ENCODE measurements around the gene NOL4L. TPM values are rescaled to one million over a fixed set of nuclear protein-coding genes. Genes with fewer than 3 reads are reported as not detected.

Gene NOL4L
- total and polyA plus RNA-seq, 4 donors, result 7.9 to 20.6 (median 12.2) TPM

GRCh38 chr20:32448306-32449056 lies 136.7 kb downstream of the NOL4L start:
- TF ChIP-seq CTCF (IDR thresholded peaks at IDR 0.05; ENCODE audit: control extremely low read depth, extremely low read depth), result no peak
- peak in 1 of 3 donors; percentile 14 for DNase-seq
- H3K36me3 ChIP-seq (ENCODE audit: control insufficient read depth in 4 of 4, insufficient read depth in 4 of 4, low read length in 4 of 4), result peaks cover 0 to 63% (median 21%) of the 10 kb centered on the region in 4 donors
- peak overlapping the region in 1 of 2 donors; percentile 23 for H3K27ac ChIP-seq (ENCODE audit: low read depth in 1 of 2, low read length in 1 of 2)
- H3K27me3 ChIP-seq (ENCODE audit: control insufficient read depth in 3 of 3, insufficient read depth in 3 of 3, low read length in 2 of 3), result no peaks in the 10 kb centered on the region
- no peaks in the 10 kb centered on the region for H3K9me3 ChIP-seq (ENCODE audit: control insufficient read depth in 4 of 4, insufficient read depth in 3 of 4, low read length in 3 of 4)
- H3K4me3 ChIP-seq, result no peak overlapping the region
- peaks cover 0 to 20% (median 15%) of the 10 kb centered on the region in 5 donors for H3K4me1 ChIP-seq (ENCODE audit: control insufficient read depth in 5 of 5, insufficient read depth in 5 of 5, low read length in 5 of 5)
- 80 to 85% methylated on average over 13 of the region's 13 CpGs for WGBS, 2 donors
- no peak for ATAC-seq (ENCODE audit: insufficient read depth, low FRiP score)
- H3K9ac ChIP-seq (ENCODE audit: insufficient read depth in 1 of 2, low read length in 2 of 2), result peak overlapping the region in 1 of 2 donors; percentile 25

GRCh38 chr20:32447136-32448027 lies 137.8 kb downstream of the NOL4L start:
- ATAC-seq (ENCODE audit: insufficient read depth, low FRiP score), result no peak
- H3K4me1 ChIP-seq (ENCODE audit: control insufficient read depth in 5 of 5, insufficient read depth in 5 of 5, low read length in 5 of 5), result peaks cover 0 to 22% (median 15%) of the 10 kb centered on the region in 5 donors
- DNase-seq, result no peak
- no peaks in the 10 kb centered on the region for H3K27me3 ChIP-seq (ENCODE audit: control insufficient read depth in 3 of 3, insufficient read depth in 3 of 3, low read length in 2 of 3)
- H3K9me3 ChIP-seq (ENCODE audit: control insufficient read depth in 4 of 4, insufficient read depth in 3 of 4, low read length in 3 of 4), result no peaks in the 10 kb centered on the region
- no peak overlapping the region for H3K4me3 ChIP-seq
- TF ChIP-seq CTCF (IDR thresholded peaks at IDR 0.05; ENCODE audit: control extremely low read depth, extremely low read depth), result no peak
- H3K9ac ChIP-seq (ENCODE audit: insufficient read depth in 1 of 2, low read length in 2 of 2), result no peak overlapping the region
- WGBS, 2 donors, result 84 to 86% methylated on average over 22 of the region's 22 CpGs
- H3K36me3 ChIP-seq (ENCODE audit: control insufficient read depth in 4 of 4, insufficient read depth in 4 of 4, low read length in 4 of 4), result peaks cover 0 to 52% (median 18%) of the 10 kb centered on the region in 4 donors
- H3K27ac ChIP-seq (ENCODE audit: low read depth in 1 of 2, low read length in 1 of 2), result no peak overlapping the region

GRCh38 chr20:32446301-32447100 lies 138.6 kb downstream of the NOL4L start:
- peaks cover 0 to 45% (median 17%) of the 10 kb centered on the region in 4 donors for H3K36me3 ChIP-seq (ENCODE audit: control insufficient read depth in 4 of 4, insufficient read depth in 4 of 4, low read length in 4 of 4)
- no peak for TF ChIP-seq CTCF (IDR thresholded peaks at IDR 0.05; ENCODE audit: control extremely low read depth, extremely low read depth)
- H3K9ac ChIP-seq (ENCODE audit: insufficient read depth in 1 of 2, low read length in 2 of 2), result no peak overlapping the region
- no peaks in the 10 kb centered on the region for H3K9me3 ChIP-seq (ENCODE audit: control insufficient read depth in 4 of 4, insufficient read depth in 3 of 4, low read length in 3 of 4)
- ATAC-seq (ENCODE audit: insufficient read depth, low FRiP score) (no peak), DNase-seq (no peak)
- peak overlapping the region in 1 of 2 donors; percentile 37 for H3K27ac ChIP-seq (ENCODE audit: low read depth in 1 of 2, low read length in 1 of 2)
- WGBS, 2 donors, result 76% methylated on average over 14 of the region's 14 CpGs
- H3K27me3 ChIP-seq (ENCODE audit: control insufficient read depth in 3 of 3, insufficient read depth in 3 of 3, low read length in 2 of 3), result no peaks in the 10 kb centered on the region
- H3K4me1 ChIP-seq (ENCODE audit: control insufficient read depth in 5 of 5, insufficient read depth in 5 of 5, low read length in 5 of 5), result peaks cover 0 to 27% (median 14%) of the 10 kb centered on the region in 5 donors
- no peak overlapping the region for H3K4me3 ChIP-seq

All from lung (tissue), 12 donors.